Pons (tissue), 1 donor: ENCODE data around the gene PLA2G4D.
A peak's percentile ranks its signal among the peaks of the same experiment; 100 is the strongest.

Source experiments
- DNase-seq: peaks from one replicate; pipeline ENCODE4 v3.0.0-alpha.2; 2016; ENCODE audit warnings: low spot score

PLA2G4D gene

DNA sequence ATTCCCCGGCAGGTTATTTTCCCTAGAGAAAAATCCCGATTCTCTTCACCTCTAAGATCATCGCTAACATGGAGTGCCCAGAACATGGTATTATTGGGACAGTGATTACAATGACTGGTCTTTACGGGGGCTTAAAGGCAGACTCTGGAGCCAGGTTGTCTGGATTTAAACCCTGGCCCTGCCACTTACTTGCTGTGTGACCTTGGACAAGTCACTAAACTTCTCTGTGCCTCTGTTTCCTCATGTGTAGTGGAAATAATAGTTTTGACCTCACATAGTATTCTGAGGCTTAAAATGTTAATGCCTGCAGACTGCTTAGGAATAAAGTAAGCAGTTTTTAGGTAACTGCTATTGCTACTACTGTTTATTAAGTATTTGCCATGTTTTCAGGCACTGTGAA is 4.4 kb downstream of the PLA2G4D start:
- no peak for DNase-seq

DNA sequence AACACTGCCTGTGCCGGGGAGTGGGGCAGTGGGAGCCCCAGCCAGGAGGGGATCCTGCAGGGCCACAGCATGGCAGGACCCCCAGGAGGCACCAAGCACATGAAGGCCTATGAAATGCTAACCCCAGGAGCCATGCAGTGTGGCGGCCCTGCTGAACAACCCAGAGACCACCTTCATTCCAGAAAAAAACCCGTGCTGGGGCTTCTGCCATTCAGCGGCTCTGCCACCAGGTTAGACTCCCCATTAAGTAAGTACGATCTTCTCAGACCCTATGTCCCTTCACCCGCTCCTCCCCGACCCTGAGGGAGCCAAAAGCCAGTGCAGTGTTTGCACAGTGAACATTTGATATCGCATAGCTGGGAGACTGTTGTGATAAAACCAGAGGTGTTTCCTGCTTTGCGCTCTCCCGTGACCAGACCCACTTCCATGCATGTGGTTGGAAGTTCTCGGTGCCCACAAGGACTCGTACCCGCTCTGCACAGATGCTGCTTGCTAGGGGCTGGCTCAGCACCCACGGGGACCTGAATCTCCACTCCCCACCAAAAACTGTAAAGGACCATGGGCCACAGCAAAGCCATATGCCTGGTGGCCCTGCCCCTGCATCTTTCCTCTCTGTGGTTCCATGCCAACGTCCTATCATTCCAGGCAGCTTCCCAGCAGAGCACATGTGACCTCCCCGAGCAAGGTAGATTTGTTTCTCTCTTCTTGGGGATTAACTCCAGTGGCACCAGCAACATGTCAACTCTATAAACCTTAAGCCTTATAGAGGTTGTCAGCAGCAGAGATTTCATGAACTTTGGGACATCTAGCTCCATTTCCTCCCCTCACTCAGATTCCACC is 5.3 kb downstream of the PLA2G4D start:
- no peak for DNase-seq

DNA sequence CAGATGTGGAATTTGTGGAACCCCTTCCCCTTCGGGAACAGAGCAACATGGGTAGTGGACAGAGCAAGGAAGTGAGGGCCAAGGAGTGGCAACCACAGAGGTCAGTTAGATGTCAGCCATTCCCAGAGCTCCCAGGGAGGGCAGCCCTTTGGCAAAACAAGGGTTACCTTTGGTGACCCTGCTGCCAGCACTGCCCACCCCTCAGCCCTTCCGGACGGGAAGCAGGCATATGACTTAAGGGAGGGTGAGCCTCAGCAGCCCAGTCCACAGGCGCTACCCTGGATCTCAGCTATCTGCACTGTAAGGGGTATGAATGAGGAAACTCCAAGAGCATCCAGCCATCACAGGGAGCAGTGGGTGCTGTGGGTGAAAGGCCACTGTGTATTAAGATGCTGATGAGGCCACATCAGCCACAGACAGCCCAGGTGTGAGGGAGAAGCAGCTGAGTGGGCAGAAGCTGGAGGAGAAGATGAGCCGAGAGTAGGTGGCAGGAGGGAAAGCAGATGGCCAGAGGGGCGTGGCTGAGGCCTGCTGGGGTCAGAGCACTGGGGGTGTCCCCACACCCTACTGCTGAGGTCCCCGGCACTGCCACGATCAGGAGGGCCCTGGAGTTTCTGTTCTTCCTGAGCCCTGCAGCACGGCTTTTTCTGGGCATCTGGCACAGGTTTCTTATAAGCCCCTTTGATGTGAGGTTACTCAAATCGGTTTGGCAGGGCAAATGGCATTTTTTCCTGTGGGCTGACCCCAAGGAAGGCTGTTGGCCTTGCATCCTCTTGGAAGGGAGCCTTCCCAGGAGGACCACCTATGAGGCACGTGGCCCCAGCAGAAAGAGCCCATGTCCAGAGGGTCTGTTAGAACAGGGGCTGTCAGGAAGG is 6.2 kb downstream of the PLA2G4D start:
- no peak for DNase-seq

DNA sequence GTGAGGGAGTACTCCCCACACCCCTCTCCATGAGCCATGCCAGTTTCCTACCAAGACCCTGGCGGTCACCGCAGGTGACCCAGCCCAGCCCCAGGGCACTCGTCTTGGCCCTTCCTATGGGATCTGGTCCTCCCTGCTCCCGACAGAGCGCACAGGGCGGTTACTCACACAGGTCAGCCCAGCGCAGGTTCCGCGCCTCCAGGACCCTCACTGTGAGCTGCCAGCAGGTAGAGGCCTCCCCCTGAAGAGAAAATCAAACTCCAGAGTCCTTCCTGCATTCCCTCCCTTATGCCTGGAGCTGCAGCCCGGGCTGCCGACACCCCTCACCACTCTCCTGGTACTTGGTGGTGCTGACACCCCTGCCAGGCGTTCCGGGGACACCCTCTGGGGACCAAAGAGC is 6.9 kb downstream of the PLA2G4D start:
- DNase-seq: no peak

DNA sequence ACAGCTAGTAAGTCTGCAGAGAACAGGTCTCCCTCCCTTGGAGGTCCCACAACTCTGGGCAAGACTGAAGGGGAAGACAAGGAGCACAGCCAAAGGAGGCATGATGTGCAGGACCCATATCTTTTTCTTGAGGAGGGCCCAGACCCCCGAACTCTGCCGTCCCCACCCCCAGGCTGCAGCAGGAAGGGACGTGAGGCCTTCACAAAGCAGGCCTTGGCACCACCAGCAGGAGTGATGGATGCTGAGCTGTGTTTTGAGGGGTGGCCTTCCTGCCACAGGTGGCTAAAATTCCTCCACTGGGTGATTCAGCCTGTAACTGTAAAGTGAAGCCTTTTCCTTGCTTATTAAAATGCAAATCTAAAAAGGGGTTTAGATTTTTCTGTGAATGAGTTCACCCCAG is 8.6 kb downstream of the PLA2G4D start:
- no peak for DNase-seq

DNA sequence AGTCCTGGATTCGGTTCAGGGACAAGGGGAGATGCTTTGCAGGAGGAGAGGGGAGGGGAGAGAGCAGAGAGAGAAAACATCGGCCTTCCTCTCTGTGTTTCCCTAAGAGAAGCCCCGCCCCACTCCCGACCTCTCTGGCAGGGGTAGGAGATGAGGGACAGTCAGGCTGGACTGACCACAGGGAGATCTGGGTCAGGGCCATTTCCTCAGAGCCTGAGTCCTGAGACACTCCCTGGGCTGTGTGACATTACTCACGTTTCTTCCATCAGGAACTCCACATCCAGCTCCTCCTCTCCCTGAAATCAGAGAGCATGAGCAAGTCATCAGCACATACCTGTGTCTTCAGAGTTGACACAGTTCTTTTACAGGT is 9.1 kb downstream of the PLA2G4D start:
- DNase-seq: no peak

DNA sequence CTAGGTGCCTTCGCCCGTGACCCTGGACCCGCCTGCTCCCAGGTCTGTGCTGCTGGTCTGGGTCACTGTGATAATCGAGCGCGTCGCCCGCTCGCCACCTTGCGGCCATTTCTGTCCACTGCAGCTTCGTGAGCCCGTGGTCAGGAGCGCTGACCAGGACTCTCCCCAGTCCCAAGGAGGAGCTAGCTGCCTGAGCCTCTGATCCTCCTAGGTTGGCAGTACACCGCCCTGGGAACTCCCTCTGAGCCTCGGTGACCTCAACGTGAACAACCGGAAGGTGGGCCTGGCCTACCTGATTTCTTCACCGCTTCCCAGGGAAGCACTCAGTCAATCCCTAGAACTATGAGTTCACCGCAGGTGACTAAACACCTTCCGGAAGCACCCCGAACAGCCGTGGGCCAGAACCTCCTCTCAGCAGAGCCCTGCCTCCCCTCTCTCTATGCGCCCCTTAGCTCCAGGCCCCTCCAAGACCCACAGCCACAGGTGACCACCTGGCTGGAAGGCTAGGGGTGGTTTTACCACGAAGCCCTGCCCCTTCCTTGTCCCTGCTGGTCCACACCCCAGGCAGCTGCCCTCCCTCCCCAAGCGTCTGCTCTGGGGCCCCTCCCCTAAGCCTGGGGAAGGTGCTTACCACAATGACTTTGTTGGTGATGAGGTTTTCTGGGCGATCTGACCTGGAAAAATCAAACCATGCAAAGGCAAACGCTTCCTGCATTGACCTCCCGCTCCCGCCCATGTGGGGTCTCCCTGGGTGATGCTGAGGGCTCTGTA is 9.7 kb downstream of the PLA2G4D start:
- peak; percentile 28 for DNase-seq

DNA sequence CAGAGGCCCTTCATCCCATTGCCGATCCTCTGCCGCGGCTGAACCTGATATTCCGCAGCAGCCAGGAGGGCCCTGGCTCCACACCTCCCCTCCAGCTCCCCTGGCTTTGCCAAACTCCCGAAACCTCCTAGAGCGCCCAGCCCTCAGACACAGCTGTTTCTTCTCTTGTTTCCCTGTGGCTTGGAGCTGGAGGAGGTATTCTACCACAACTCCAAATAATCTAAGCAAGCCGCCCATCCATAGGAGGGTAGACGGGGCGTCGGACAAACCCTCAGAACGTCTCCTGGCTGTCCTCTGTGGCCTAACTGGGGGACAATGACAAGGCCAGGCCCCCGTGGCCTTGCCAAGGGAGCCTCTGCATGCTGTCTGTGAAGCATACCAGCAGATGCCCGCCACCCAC is 10.4 kb downstream of the PLA2G4D start:
- no peak for DNase-seq

DNA sequence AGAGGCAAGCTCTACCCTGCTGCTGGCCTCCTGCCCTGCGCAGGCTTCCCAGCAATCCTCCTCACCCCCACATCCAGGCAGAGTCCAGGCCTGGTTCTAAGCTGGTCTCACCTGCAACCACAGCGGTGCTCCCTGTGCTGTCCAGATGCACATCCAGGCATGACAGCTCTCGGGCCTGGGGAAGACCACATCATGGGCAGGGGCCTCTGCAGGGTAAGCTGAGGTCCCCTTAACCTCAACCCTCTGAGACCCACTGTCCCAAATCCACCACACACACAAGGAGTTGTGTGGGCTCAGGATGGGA is 10.8 kb downstream of the PLA2G4D start:
- no peak for DNase-seq

DNA sequence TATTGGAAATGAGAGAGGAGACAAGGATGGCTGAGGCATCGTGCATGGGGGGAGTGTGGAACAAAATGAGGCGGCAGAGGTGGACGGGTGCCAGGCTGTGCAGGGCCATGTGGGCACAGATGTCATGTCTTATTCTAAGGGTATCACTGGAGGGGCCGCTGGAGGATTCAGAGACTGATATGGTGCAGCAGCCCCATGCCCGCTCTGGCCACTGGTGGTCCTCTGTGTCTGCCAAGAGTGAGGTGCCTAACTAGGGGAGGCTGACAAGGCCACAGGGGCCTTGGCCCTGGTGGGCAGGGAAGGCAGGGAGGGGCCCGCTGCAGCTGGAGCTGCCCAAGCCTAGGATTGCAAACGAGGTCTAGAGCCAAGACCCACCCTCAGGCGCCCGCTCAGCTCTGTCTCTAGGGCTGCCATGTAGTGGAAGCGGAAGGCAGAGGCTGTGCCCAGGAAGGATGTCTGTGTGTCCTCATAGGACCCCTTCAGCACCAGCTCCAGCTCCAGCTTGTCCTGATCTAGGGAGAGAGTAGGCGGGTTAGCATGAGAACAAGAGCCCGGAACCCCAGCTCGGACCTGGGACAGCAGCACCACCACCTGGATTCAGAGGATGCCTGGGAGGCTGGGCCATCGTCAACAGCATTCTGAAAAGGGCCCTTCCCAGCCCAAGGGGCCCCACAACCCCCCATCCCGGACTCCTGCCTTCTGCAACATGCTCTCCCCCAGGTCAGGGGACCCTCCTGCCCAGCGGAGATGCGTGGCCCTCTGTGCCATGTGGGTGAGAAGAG is 11.3 kb downstream of the PLA2G4D start:
- DNase-seq: no peak

DNA sequence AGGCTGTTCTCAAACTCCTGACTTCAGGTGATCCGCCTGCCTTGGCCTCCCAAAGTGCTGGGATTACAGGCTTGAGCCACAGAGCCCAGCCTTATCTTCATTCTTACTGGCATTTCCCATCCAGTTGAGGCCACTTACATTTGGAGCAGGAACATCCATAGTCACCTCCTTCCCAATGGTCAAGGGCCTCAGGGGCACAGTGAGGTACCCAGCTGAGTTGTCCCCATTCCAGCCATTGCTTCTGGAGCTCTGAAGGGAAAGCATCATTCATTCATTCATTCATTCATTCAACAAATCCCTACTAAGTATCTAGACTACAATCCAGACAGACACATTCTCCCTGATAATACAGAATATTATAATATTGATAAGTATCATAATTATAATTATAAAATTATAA is 12.2 kb downstream of the PLA2G4D start:
- DNase-seq: no peak

DNA sequence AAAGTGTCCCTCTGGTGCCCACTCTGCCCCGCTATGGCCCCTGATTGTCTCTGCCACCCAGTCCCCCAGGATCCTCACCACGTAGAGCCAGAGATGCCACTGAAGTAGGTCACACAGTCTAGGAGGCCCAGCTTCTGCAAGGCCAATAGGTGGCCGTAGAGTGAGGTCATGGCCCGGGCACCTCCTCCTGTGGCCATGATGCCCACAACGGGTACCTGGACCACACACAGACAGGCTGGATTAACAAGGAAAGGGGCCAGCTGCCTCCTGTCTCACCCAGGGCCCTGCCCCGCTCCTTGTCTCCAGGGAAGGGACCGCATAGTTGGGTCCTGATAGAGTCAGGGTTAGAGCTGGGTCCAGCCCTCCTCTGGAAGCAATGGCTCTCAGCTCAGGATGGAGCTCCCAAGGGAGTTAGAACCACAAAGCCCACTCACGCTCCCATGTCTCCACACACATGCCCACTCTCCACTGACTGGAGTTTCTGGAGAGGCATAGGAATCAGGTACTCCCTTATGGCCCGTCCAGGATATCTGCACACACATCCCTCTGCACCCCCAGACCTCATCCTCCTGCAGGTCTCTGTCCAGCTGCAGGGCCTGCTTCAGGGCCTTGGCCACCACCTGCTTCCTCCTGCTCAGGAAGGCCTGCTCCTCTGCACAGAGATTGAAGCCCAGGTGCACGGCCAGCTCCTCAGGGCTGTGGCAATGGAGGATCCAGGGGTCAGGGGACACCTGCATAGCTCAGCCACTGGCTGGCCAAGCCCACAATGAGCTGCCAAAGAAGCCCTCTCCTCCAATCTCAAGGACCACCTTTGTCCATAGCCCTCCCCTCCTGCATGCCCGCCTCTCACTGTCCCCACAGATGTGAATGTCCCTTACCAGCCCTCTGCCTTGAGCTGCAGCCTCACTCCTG is 13.2 kb downstream of the PLA2G4D start:
- DNase-seq: no peak

DNA sequence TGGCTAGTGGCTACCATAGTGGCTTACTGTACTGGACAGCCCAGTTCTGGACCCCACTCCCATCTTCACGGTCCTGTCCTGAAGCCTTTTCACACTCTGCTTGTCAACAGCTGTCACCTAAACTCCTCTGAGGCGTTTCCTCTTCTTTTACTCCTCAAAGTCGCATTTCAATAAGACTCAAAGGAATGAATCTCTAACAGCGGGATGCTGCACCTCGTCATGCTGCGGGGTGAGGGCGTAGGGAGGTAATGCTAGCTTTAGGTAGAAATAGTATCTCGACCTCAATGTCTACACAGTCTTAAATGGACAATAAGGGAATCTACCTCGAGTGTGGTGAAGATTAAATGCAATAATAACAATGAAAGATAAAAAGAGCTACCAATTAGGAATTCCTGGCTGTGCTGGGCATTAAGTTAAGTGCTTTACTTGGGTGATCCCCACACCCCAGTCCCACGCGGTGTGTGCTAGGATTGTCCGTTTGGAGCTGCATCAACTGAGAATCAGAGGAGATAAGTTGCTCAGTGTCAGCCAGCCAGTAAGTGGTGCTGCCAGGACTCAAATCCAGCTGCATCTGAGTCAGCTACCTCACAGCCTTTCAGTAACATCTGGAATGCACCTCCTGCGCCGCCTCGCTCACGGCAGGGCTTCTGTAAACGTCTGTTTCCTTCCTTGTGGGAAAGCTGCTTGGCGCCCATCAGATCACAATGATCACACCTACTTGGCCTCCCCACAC is 14.0 kb downstream of the PLA2G4D start:
- no peak for DNase-seq

DNA sequence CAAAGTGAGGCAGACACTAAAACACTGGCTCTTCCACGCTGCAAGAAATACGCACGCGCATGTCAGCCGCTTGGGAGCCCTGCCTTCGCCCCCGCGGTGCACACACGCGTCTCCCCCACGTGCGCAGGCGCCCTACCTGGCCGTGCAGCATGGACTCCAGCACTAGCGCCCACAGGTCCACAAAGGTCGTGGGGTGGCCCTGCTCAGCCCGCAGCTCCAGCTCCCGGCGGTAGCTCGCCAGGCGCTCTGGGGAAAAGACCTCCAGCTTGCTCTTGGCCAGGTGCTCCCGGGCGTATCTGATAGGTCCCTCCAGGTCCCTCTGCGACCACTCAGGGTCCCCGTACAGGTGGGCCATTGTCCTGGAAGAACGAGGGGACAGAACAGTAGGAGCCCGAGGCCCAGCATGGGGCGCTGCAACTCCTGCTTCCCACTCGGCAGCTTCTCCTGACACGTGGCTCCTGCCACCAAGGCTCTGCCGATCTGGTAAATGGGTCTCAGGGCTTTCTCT is 14.9 kb downstream of the PLA2G4D start:
- DNase-seq: no peak

DNA sequence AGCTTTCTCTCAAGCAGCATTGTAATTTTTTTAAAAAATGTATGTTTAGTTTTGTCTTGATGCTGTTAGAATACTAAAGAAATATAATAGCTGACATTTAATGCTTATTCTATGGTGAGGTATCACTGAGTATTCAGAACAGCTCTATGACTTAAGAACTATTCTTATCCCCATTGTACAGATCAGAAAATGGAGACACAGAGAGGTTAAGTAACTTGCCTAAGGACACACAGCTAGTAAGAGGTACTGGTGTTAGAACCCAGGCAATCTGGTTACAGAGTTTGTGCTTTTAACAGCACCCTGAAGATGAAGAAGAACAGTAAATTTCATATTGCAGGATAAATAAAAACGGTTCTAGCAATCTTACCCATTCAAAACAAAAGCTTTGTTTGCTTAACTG is 15.5 kb downstream of the PLA2G4D start:
- DNase-seq: no peak

DNA sequence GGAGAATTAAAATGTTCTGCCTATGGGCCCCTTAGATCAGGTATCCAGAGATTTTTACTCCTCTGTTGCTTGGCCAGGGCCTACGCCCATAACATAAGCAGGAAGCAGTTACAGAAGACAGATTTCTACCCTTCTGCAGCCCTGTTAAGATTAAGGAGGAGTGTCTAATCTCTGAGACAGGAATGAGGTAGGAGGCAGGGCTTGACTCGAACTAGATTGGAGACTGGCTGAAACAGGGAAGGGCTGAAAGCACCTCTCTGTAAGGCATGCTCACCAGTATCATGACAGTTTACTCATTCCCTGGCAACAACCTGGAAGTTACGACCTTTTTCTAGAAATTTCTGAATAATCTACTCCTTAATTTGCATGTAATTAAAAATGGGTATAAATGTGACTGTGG is 16.7 kb downstream of the PLA2G4D start:
- DNase-seq: no peak

DNA sequence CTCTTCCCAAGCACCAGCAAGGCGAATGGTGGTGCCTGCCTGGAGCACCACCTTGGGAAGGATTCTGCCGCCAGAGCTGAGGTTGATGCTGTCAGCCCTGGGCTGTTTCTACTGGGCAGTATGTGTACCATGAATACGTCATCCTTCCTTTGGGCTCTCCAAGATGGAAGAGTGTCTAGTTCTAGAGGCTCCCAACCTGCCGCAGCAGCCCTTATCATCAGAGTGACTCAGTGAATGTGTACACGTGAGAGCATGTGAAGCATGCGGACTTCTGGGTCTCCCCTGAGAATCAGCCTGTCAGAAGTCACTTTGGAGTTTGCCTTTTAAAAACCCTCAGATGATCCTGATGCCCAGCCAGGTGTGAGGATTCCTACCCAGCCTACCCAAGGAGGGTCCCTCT is 20.9 kb downstream of the PLA2G4D start:
- no peak for DNase-seq

DNA sequence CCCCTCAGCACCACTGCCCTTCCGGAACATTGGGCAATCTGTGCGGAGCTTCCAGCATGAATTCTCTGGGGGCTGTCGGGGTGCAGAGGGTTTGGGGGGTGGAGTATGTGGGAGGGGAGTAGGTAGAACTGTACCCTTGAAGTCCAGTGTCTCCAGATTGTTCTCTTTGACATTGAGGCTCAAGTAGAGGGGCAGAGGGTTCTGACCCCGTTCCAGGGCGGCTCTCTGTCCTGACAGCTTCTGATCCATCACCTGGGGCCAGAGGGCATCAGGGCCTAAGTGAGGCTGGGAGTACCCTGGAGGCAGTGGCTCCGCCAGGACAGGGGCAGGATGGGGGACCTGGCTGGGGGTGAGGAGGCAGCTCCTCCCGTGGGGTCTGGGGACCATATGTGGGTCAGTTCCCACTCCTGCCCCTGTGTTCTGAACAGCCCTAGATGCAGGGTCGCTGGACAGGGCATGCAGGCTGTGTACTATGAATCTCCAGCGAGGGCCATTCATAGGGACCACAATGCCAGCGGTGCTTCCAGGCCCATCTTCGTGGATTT is 22.1 kb downstream of the PLA2G4D start:
- DNase-seq: no peak

DNA sequence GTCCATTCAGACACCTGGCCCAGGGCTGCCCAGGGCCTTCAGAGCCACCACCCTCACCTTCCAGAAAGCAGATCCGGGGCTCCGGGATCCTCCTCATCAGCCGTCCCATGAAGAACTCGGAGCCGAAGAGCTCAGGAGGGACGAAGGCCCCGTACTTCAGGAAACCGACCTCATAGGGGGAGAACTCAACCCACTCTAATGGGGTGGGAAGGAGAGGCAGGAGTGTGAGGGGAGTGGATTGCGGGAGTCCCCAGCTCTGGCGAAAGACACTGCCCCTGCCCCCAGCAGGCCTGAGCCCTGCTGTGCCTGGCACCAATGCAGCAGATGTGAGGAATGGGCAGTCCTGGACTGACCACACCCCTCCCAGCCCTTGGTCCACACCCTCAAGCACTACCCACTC is 22.6 kb downstream of the PLA2G4D start:
- DNase-seq: no peak

DNA sequence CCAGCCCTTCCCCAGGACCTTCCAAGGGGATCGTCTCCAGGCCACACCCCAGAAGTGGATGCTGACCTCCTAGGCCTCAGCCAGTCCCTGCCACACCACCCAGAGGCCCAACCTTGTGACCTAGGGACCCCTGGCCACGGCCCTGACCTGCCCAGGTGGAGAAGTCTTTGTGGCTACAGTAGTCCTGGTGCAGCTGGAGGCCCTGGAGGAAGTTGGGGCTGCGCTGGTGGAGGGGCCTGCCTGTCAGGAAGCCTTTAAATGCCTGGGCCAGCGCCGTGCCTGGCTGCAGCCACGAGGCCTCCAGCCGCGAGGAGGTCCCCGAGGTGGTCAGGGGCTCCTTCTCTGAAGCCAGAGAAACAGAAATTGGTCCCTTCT is 23.4 kb downstream of the PLA2G4D start:
- DNase-seq: no peak
